Esophagus squamous epithelium (tissue), 5 donors: ENCODE results near the gene CCR9. TPM values are rescaled to one million over a fixed set of nuclear protein-coding genes. Genes with fewer than 3 reads are reported as not detected.

Source experiments
- DNase-seq: peaks from one replicate; lab custom pipeline; 2025; lab: John Stamatoyannopoulos, UW
- H3K27ac ChIP-seq, 4 donors: fragments of 200-600 bp; sonication (generic); one replicate each; pipeline ENCODE4 v1.5.1; 2016 to 2019; ENCODE audit warnings: mild to moderate bottlenecking in 1 of 4
- H3K27me3 ChIP-seq, 4 donors: fragments of 200-600 bp; sonication (generic); 1 replicate in 3 of 4; 2 replicates in 1 of 4; pipeline versions ENCODE4 v1.5.1 to v1.6.0; 2017 to 2021; ENCODE audit warnings: antibody characterized with exemption in 1 of 4
- H3K36me3 ChIP-seq, 3 donors: fragments of 200-600 bp; sonication (generic); one replicate each; pipeline ENCODE4 v1.5.1; 2016 to 2019
- H3K4me1 ChIP-seq, 3 donors: fragments of 200-600 bp; sonication (generic); one replicate each; pipeline ENCODE4 v1.5.1; 2017 to 2019
- H3K4me3 ChIP-seq, 4 donors: fragments of 200-600 bp; sonication (generic); 1 replicate in 3 of 4; 2 replicates in 1 of 4; pipeline ENCODE4 v1.5.1; 2016 to 2019; ENCODE audit warnings: mild to moderate bottlenecking in 2 of 4, moderate library complexity in 1 of 4
- H3K9me3 ChIP-seq, 3 donors: fragments of 200-600 bp; sonication (generic); one replicate each; pipeline ENCODE4 v1.5.1; 2016 to 2019
- CTCF ChIP-seq, 6 experiments: fragments of 450-650 bp in 4 of 6; fragments of 200-600 bp in 2 of 6; sonication (generic) in 2 of 6; IDR thresholded peaks; one replicate each; pipeline ENCODE4 v1.5.1; 2016 to 2019; ENCODE audit warnings: antibody characterized with exemption in 6 of 6, mild to moderate bottlenecking in 4 of 6, moderate library complexity in 4 of 6
- POLR2A ChIP-seq, 4 donors: fragments of 450-650 bp; IDR thresholded peaks; one replicate each; pipeline ENCODE4 v1.6.1; 2017; ENCODE audit warnings: antibody characterized with exemption in 4 of 4, mild to moderate bottlenecking in 4 of 4, moderate library complexity in 3 of 4
- WGBS, 2 donors: methylation state at CpG; one replicate each; pipeline ENCODE4 v1.1.5; 2018; 5-methylcytosine and 5-hydroxymethylcytosine counted together
- intact Hi-C: fragments of 100-400 bp; cut with DNase I; formaldehyde crosslinking; loops from one replicate; pipeline ENCODE4 v1.15.0; 2022
- total RNA-seq, 4 donors: library from RNA; depleted of rRNA; stranded (reverse); fragments of >200 nt; gene quantifications; one replicate each; pipeline ENCODE4 v1.1.0, GENCODE V29; 2016
- donor health status: DM: yes; HTN: yes; CAD: no.

CCR9 gene
- total RNA-seq, 4 donors from 2014 or later = not detected

- Histone ChIP-seq H3K36me3 (peaks cover 12 to 100% (median 51%) of the 10 kb centered on the region in 3 donors), H3K27me3 (no peaks in the 10 kb centered on the region), H3K4me1 (no peaks in the 10 kb centered on the region), H3K9me3 (no peaks in the 10 kb centered on the region), H3K27ac (no peak overlapping the region), H3K4me3 (no peak overlapping the region)
- 72 to 100% methylated on average over 2 to 3 of the region's 4 CpGs for WGBS, 2 donors
- DNase-seq = no peak
- TF ChIP-seq CTCF (IDR thresholded peaks at IDR 0.05) (no peak), POLR2A (IDR thresholded peaks at IDR 0.05) (no peak)
- intact Hi-C loops = no loop called here
Observed at GRCh38 chr3:45932112-45932511, 45.8 kb downstream of the CCR9 start.

- no peaks in the 10 kb centered on the region for H3K9me3 ChIP-seq
- no peak for TF ChIP-seq POLR2A (IDR thresholded peaks at IDR 0.05)
- no peak for TF ChIP-seq CTCF (IDR thresholded peaks at IDR 0.05)
- peaks cover 16 to 97% (median 48%) of the 10 kb centered on the region in 3 donors for H3K36me3 ChIP-seq
- no peak overlapping the region for H3K27ac ChIP-seq
- intact Hi-C loops = no loop called here
- H3K4me1 ChIP-seq = no peaks in the 10 kb centered on the region
- no peak overlapping the region for H3K4me3 ChIP-seq
- H3K27me3 ChIP-seq = no peaks in the 10 kb centered on the region
- WGBS, 2 donors = 77 to 78% methylated on average over 3 to 4 of the region's 4 CpGs
- no peak for DNase-seq
Observed at GRCh38 chr3:45933591-45933990, 47.2 kb downstream of the CCR9 start.

- Histone ChIP-seq H3K4me1 (peaks cover 0 to 17% (median 5%) of the 10 kb centered on the region in 3 donors), H3K27me3 (no peaks in the 10 kb centered on the region), H3K36me3 (peaks cover 9 to 70% (median 27%) of the 10 kb centered on the region in 3 donors), H3K9me3 (no peaks in the 10 kb centered on the region), H3K4me3 (no peak overlapping the region), H3K27ac (no peak overlapping the region)
- 66 to 93% methylated on average over 5 to 8 of the region's 9 CpGs for WGBS, 2 donors
- TF ChIP-seq POLR2A (IDR thresholded peaks at IDR 0.05) = no peak
- no peak for TF ChIP-seq CTCF (IDR thresholded peaks at IDR 0.05)
- no peak for DNase-seq
- intact Hi-C loops = no loop called here
Observed at GRCh38 chr3:45936261-45936660, 49.9 kb downstream of the CCR9 start.

- 85 to 92% methylated on average over 7 to 8 of the region's 8 CpGs for WGBS, 2 donors
- DNase-seq = no peak
- intact Hi-C loops = loop anchor here (2.0 kb wide), 1 partner anchor 141 kb away; no protein-coding TSS in a partner anchor
- Histone ChIP-seq H3K4me1 (peaks cover 0 to 22% (median 5%) of the 10 kb centered on the region in 3 donors), H3K27ac (no peak overlapping the region), H3K27me3 (no peaks in the 10 kb centered on the region), H3K9me3 (no peaks in the 10 kb centered on the region), H3K4me3 (no peak overlapping the region), H3K36me3 (peaks cover 8 to 61% (median 21%) of the 10 kb centered on the region in 3 donors)
- no peak for TF ChIP-seq POLR2A (IDR thresholded peaks at IDR 0.05)
- no peak for TF ChIP-seq CTCF (IDR thresholded peaks at IDR 0.05)
Observed at GRCh38 chr3:45937206-45938042, 51.1 kb downstream of the CCR9 start.

GRCh38 chr3:45938043-45938435 is 51.7 kb downstream of the CCR9 start:
- intact Hi-C loops = loop anchor here (2.0 kb wide), 1 partner anchor 141 kb away; no protein-coding TSS in a partner anchor
- Histone ChIP-seq H3K9me3 (no peaks in the 10 kb centered on the region), H3K27me3 (no peaks in the 10 kb centered on the region), H3K27ac (no peak overlapping the region), H3K36me3 (peaks cover 8 to 61% (median 16%) of the 10 kb centered on the region in 3 donors), H3K4me1 (peaks cover 0 to 27% (median 5%) of the 10 kb centered on the region in 3 donors), H3K4me3 (no peak overlapping the region)
- WGBS, 2 donors = 98 to 100% methylated on average over 4 of the region's 4 CpGs
- no peak for DNase-seq
- TF ChIP-seq CTCF (IDR thresholded peaks at IDR 0.05) = no peak
- no peak for TF ChIP-seq POLR2A (IDR thresholded peaks at IDR 0.05)
